HEK293T (cell line): ENCODE results near the gene ACVR1.

ENCODE experiments used
- ARNT ChIP-seq: fragments of 450-650 bp; IDR thresholded peaks from 2 replicates; pipeline ENCODE4 v1.6.1; 2017; ENCODE audit warnings: mild to moderate bottlenecking
- BHLHE40 ChIP-seq: fragments of 450-650 bp; IDR thresholded peaks from 2 replicates; pipeline ENCODE4 v1.6.1; 2016; ENCODE audit warnings: mild to moderate bottlenecking, moderate library complexity, borderline replicate concordance
- ELF4 ChIP-seq: fragments of 450-650 bp; IDR thresholded peaks from 2 replicates; pipeline ENCODE4 v1.6.1; 2017; ENCODE audit warnings: antibody characterized with exemption
- FOXA1 ChIP-seq: fragments of 450-650 bp; IDR thresholded peaks from 2 replicates; pipeline ENCODE4 v1.6.1; 2016; ENCODE audit warnings: mild to moderate bottlenecking
- FOXK2 ChIP-seq: fragments of 450-650 bp; IDR thresholded peaks from 2 replicates; pipeline ENCODE4 v1.6.1; 2016; ENCODE audit warnings: mild to moderate bottlenecking
- FOXM1 ChIP-seq: fragments of 450-650 bp; IDR thresholded peaks from 2 replicates; pipeline ENCODE4 v1.6.1; 2017; ENCODE audit warnings: mild to moderate bottlenecking, borderline replicate concordance
- HDGF ChIP-seq: fragments of 450-650 bp; IDR thresholded peaks from 2 replicates; pipeline ENCODE4 v1.6.1; 2017; ENCODE audit warnings: antibody characterized with exemption, borderline replicate concordance
- NFRKB ChIP-seq: fragments of 450-650 bp; IDR thresholded peaks from 2 replicates; pipeline ENCODE4 v1.6.1; 2016; ENCODE audit warnings: mild to moderate bottlenecking, moderate library complexity
- SP1 ChIP-seq: fragments of 450-650 bp; IDR thresholded peaks from 2 replicates; pipeline ENCODE4 v1.6.1; 2017
- SUZ12 ChIP-seq: fragments of 450-650 bp; IDR thresholded peaks from 2 replicates; pipeline ENCODE4 v1.6.1; 2016; ENCODE audit warnings: mild to moderate bottlenecking
- TARDBP ChIP-seq: fragments of 450-650 bp; IDR thresholded peaks from 2 replicates; pipeline ENCODE4 v1.6.1; 2016
- TF ChIP-seq, protein P1 (sequence below): fragments of 450-650 bp; IDR thresholded peaks from 2 replicates; pipeline ENCODE4 v1.6.1; 2016

DNA sequence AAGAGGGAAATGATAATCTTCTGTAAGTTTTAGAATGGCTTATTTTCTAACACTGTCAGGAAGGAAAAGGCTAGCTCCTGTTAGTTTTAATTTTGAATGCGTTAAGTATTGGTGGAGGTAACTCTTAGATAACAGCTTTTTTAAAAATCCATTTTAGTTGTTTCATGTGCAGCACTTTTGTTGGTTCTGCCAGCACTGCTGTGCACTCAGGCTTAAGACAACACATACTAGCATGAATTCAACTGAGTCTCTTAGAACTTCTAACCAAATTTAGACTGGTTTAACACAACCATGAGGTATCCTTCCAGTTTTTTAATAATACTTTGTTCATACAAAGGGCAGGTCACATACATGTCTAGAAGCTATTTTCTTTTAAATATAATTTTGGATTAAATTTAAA lies 42.4 kb downstream of the ACVR1 start:
- TF ChIP-seq ARNT (no peak), FOXM1 (no peak), SP1 (no peak), TARDBP (no peak), SUZ12 (no peak), HDGF (no peak), FOXA1 (no peak), NFRKB (no peak), ELF4 (no peak), BHLHE40 (no peak), FOXK2 (no peak)
- TF ChIP-seq, protein P1, sequence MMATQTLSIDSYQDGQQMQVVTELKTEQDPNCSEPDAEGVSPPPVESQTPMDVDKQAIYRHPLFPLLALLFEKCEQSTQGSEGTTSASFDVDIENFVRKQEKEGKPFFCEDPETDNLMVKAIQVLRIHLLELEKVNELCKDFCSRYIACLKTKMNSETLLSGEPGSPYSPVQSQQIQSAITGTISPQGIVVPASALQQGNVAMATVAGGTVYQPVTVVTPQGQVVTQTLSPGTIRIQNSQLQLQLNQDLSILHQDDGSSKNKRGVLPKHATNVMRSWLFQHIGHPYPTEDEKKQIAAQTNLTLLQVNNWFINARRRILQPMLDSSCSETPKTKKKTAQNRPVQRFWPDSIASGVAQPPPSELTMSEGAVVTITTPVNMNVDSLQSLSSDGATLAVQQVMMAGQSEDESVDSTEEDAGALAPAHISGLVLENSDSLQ, result no peak
